Keratinocyte (primary cell): Measurements from ENCODE around the gene DENND2A. TPM values are rescaled to one million over a fixed set of nuclear protein-coding genes. Genes with fewer than 3 reads are reported as not detected.

Experiments used
- DNase-seq: peaks from one replicate; pipeline ENCODE4 v3.0.0-alpha.2; 2011; ENCODE audit warnings: low read depth, missing footprints, low spot score
- FAIRE-seq: peaks from 2 replicates; lab custom pipeline; 2011; peaks lifted over from hg19 to GRCh38; lab: Jason Lieb, UNC
- H2AFZ ChIP-seq: 2 replicates; pipeline ENCODE4 v1.6.0; 2012; ENCODE audit warnings: low read length, control low read depth, inconsistent platforms; ENCODE audit not compliant: control insufficient read depth
- H3K27ac ChIP-seq: 2 replicates; pipeline ENCODE4 v1.5.1; 2011; ENCODE audit warnings: low read length; ENCODE audit not compliant: control insufficient read depth, insufficient read depth
- H3K27me3 ChIP-seq: 3 replicates; pipeline ENCODE4 v1.6.0; 2011; ENCODE audit warnings: low read length; ENCODE audit not compliant: control insufficient read depth, insufficient read depth; ENCODE audit errors: extremely low read depth
- H3K36me3 ChIP-seq, 2 experiments: 2 replicates in 1 of 2; 3 replicates in 1 of 2; pipeline ENCODE4 v1.5.1; 2011; ENCODE audit warnings: low read length in 2 of 2, mild to moderate bottlenecking in 1 of 2; ENCODE audit not compliant: control insufficient read depth in 2 of 2, insufficient read depth in 2 of 2; ENCODE audit errors: extremely low read depth in 1 of 2
- H3K4me1 ChIP-seq: 3 replicates; pipeline ENCODE4 v1.5.1; 2011; ENCODE audit warnings: low read length; ENCODE audit not compliant: control insufficient read depth, insufficient read depth; ENCODE audit errors: extremely low read depth
- H3K4me2 ChIP-seq: 3 replicates; pipeline ENCODE4 v1.6.0; 2011; ENCODE audit warnings: low read depth, low read length; ENCODE audit not compliant: control insufficient read depth, insufficient read depth; ENCODE audit errors: extremely low read depth
- H3K4me3 ChIP-seq, 3 experiments: fragments of 200-600 bp in 1 of 3; sonication (generic) in 1 of 3; 2 replicates in 2 of 3; 3 replicates in 1 of 3; pipeline ENCODE4 v1.5.1; 2011 to 2016; ENCODE audit warnings: low read length in 3 of 3, mild to moderate bottlenecking in 3 of 3, control low read depth in 2 of 3, inconsistent platforms in 1 of 3, low read depth in 1 of 3, mixed read lengths in 1 of 3, mixed run types in 1 of 3, moderate library complexity in 1 of 3; ENCODE audit not compliant: control insufficient read depth in 2 of 3, insufficient read depth in 2 of 3; ENCODE audit errors: extremely low read depth in 1 of 3
- H3K79me2 ChIP-seq: 2 replicates; pipeline ENCODE4 v1.6.0; 2012; ENCODE audit warnings: low read length; ENCODE audit not compliant: control insufficient read depth, insufficient read depth
- H3K9ac ChIP-seq: 3 replicates; pipeline ENCODE4 v1.6.0; 2011; ENCODE audit warnings: low read length; ENCODE audit not compliant: control insufficient read depth, insufficient read depth; ENCODE audit errors: extremely low read depth
- H3K9me1 ChIP-seq: 3 replicates; pipeline ENCODE4 v1.6.0; 2011; ENCODE audit warnings: low read length; ENCODE audit not compliant: control insufficient read depth, insufficient read depth; ENCODE audit errors: extremely low read depth
- H3K9me3 ChIP-seq: 2 replicates; pipeline ENCODE4 v1.5.1; 2012; ENCODE audit warnings: low read depth, low read length; ENCODE audit not compliant: control insufficient read depth
- H4K20me1 ChIP-seq: 3 replicates; pipeline ENCODE4 v1.6.0; 2011; ENCODE audit warnings: low read length; ENCODE audit not compliant: control insufficient read depth, insufficient read depth; ENCODE audit errors: extremely low read depth
- CTCF ChIP-seq, 3 experiments: IDR thresholded peaks in 1 of 3; conservative IDR thresholded peaks in 1 of 3; optimal IDR thresholded peaks in 1 of 3; 2 replicates in 2 of 3; 3 replicates in 1 of 3; pipeline versions ENCODE3 to v1.5.1; 2011; ENCODE audit warnings: low read length in 3 of 3, mild to moderate bottlenecking in 3 of 3, moderate library complexity in 2 of 3, control low read depth in 1 of 3, inconsistent platforms in 1 of 3; ENCODE audit not compliant: insufficient read depth in 2 of 3; ENCODE audit errors: extremely low read depth in 1 of 3
- EZH2 ChIP-seq: IDR thresholded peaks from one replicate; pipeline ENCODE4 v1.6.1; 2012; ENCODE audit warnings: inconsistent platforms, mild to moderate bottlenecking, low read length, moderate library complexity
- dilution Hi-C: fragments of 300-500 bp; cut with MboI; formaldehyde crosslinking; loops from one replicate; pipeline ENCODE4 v1.7.0; 2020; ENCODE audit warnings: low sequenced_read_pairs; ENCODE audit not compliant: extremely low pct_ligation_motif_present
- polyA plus RNA-seq, 5 experiments: library from polyadenylated mRNA; depleted of rRNA in 3 of 5; stranded (reverse) in 3 of 5; stranded (forward) in 1 of 5; unstranded in 1 of 5; fragments of >200 nt; gene quantifications; 1 replicate in 1 of 5; 2 replicates in 3 of 5; 3 replicates in 1 of 5; pipeline versions ENCODE4 v1.2.1 to v1.2.3, GENCODE V29; 2011 to 2012; ENCODE audit warnings: missing spikeins in 2 of 5, low read depth in 1 of 5, low replicate concordance in 1 of 5

DENND2A gene
- polyA plus RNA-seq, 1 donor (not counting 4 experiments of a cell fraction or from before 2014, with no cell fraction given): 1.8 TPM

DNA sequence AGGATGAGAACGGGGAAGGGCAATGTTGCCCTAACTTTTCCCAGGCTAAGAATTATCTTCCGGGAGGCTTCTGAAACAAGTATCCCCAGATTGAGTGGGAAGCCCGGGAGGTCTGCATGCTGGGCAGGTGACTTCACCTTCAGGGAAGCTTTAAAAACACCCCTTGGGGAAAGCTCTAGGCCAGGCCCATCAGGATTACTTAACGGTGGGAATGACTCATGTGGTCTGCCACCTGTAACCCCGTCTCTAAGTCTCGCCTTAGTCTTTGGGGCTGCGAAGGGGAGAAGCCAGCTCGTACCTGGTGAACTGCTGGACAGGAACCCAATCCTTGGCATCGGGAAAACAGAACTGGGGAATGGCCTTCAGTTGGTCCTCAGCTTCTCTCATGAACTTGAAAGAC lies 81.2 kb downstream of the DENND2A start:
- Histone ChIP-seq H3K4me2 (no peak overlapping the region), H3K27me3 (no peaks in the 10 kb centered on the region), H3K27ac (no peak overlapping the region), H2AFZ (no peak overlapping the region), H3K4me1 (peaks cover 6% of the 10 kb centered on the region), H3K36me3 (no peaks in the 10 kb centered on the region), H4K20me1 (no peaks in the 10 kb centered on the region), H3K9me3 (no peaks in the 10 kb centered on the region), H3K4me3 (no peak overlapping the region), H3K79me2 (no peaks in the 10 kb centered on the region), H3K9me1 (peaks cover 2% of the 10 kb centered on the region), H3K9ac (no peak overlapping the region)
- DNase-seq (no peak), FAIRE-seq (no peak)
- dilution Hi-C loops: no loop called here
- no peak for TF ChIP-seq EZH2
- no peak for TF ChIP-seq CTCF (optimal IDR thresholded peaks at IDR 0.05 in 1 of 3, IDR thresholded peaks at IDR 0.05 in 1 of 3, conservative IDR thresholded peaks at IDR 0.05 in 1 of 3; ENCODE audit: extremely low read depth in 1 of 3, insufficient read depth in 2 of 3, low read length in 3 of 3)

DNA sequence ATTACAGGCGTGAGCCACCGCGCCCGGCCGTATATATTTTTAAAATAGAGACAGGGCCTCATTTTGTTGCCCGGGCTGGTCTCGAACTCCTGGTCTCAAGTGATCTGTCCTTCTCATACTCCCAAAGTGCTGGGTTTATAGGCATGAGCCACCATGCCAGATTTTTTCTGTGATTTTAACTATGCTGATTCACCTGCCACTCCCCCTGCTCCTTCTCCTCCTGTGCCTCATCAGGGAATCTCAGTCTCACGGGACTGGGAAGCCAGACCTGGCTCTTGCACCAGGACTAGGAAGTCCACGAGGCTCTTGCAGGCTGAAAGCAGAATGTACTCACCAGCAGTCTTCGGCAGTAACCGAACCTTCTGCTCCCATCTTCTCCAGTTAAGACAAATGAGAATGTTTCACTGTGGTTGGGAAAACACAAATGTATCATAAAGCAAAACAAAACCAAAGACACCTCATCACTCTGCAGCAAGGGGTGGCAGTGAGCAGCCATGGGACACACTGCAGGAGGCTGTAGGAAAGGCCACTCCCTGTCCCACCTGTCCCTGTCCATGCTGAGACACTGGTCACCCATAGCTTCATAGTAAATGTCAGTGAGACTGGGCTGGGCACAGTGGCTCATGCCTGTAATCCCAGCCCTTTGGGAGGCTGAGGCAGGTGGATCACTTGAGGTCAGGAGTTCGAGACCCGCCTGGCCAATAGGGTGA lies 82.6 kb downstream of the DENND2A start:
- H3K9me1 ChIP-seq: peaks cover 2% of the 10 kb centered on the region
- H3K36me3 ChIP-seq: no peaks in the 10 kb centered on the region
- dilution Hi-C loops: no loop called here
- H3K9ac ChIP-seq: no peak overlapping the region
- H3K27me3 ChIP-seq: no peaks in the 10 kb centered on the region
- TF ChIP-seq EZH2 (no peak), CTCF (optimal IDR thresholded peaks at IDR 0.05 in 1 of 3, IDR thresholded peaks at IDR 0.05 in 1 of 3, conservative IDR thresholded peaks at IDR 0.05 in 1 of 3; ENCODE audit: extremely low read depth in 1 of 3, insufficient read depth in 2 of 3, low read length in 3 of 3) (no peak)
- DNase-seq (no peak), FAIRE-seq (no peak)
- no peaks in the 10 kb centered on the region for H3K4me1 ChIP-seq
- no peaks in the 10 kb centered on the region for H3K79me2 ChIP-seq
- H4K20me1 ChIP-seq: no peaks in the 10 kb centered on the region
- H2AFZ ChIP-seq: no peak overlapping the region
- no peaks in the 10 kb centered on the region for H3K9me3 ChIP-seq
- no peak overlapping the region for H3K4me2 ChIP-seq
- no peak overlapping the region for H3K4me3 ChIP-seq
- no peak overlapping the region for H3K27ac ChIP-seq
